Left ventricle myocardium inferior (tissue), 1 donor: Measurements from ENCODE around the gene CD2AP. TPM values are rescaled to one million over a fixed set of nuclear protein-coding genes. Genes with fewer than 3 reads are reported as not detected.

Experiments
- DNase-seq: peaks from one replicate; pipeline ENCODE4 v3.0.0-alpha.2; 2020
- H3K27ac ChIP-seq: fragments of 200-600 bp; replicated peaks from 2 replicates; pipeline ENCODE4 v1.8.0; 2021
- H3K27me3 ChIP-seq: fragments of 200-600 bp; 2 replicates; pipeline ENCODE4 v1.8.0; 2021; ENCODE audit warnings: low read depth
- H3K36me3 ChIP-seq: fragments of 200-600 bp; 2 replicates; pipeline ENCODE4 v1.8.0; 2021
- H3K4me1 ChIP-seq: fragments of 200-600 bp; 2 replicates; pipeline ENCODE4 v1.8.0; 2021
- H3K4me3 ChIP-seq: fragments of 200-600 bp; 2 replicates; pipeline ENCODE4 v1.8.0; 2021; ENCODE audit warnings: mild to moderate bottlenecking, moderate library complexity
- H3K9me3 ChIP-seq: fragments of 200-600 bp; replicated peaks from 2 replicates; pipeline ENCODE4 v1.8.0; 2021
- CTCF ChIP-seq: fragments of 200-600 bp; IDR thresholded peaks from 2 replicates; pipeline ENCODE4 v1.8.0; 2021; ENCODE audit warnings: antibody characterized with exemption, mild to moderate bottlenecking, borderline replicate concordance
- intact Hi-C: fragments of 100-400 bp; cut with micrococcal nuclease; formaldehyde crosslinking; loops from one replicate; pipeline ENCODE4 v1.11.0; 2022
- total RNA-seq: library from RNA; stranded (reverse); fragmentation: NEBNext Ultra II Directional; extraction: Animal tissue kit (Norgen Biotek cat#: 25700); gene quantifications from one replicate; pipeline ENCODE4 v1.2.1, GENCODE V29; 2021
- donor health status: DM: no; HTN: yes; CAD: no; lungs with severe emphysema.

Gene CD2AP
- total RNA-seq, 1 donor from 2014 or later = 9.9 TPM

GRCh38 chr6:47650553-47651432 lies 173.2 kb downstream of the CD2AP start:
- no peak overlapping the region for H3K4me3 ChIP-seq
- no peaks in the 10 kb centered on the region for H3K36me3 ChIP-seq
- no peaks in the 10 kb centered on the region for H3K27me3 ChIP-seq
- peaks cover 21% of the 10 kb centered on the region for H3K4me1 ChIP-seq
- intact Hi-C loops = no loop called here
- H3K9me3 ChIP-seq = no peaks in the 10 kb centered on the region
- no peak for TF ChIP-seq CTCF
- H3K27ac ChIP-seq = peak overlapping the region; percentile 47
- DNase-seq = no peak

GRCh38 chr6:47651505-47651944 lies 173.9 kb downstream of the CD2AP start:
- Histone ChIP-seq H3K27ac (peak overlapping the region; percentile 47), H3K27me3 (no peaks in the 10 kb centered on the region), H3K9me3 (no peaks in the 10 kb centered on the region), H3K4me3 (no peak overlapping the region), H3K4me1 (peaks cover 21% of the 10 kb centered on the region), H3K36me3 (no peaks in the 10 kb centered on the region)
- intact Hi-C loops = no loop called here
- DNase-seq = no peak
- TF ChIP-seq CTCF = no peak

GRCh38 chr6:47653706-47654105 lies 176.1 kb downstream of the CD2AP start:
- intact Hi-C loops = no loop called here
- DNase-seq = no peak
- H3K27me3 ChIP-seq = no peaks in the 10 kb centered on the region
- no peak overlapping the region for H3K4me3 ChIP-seq
- no peaks in the 10 kb centered on the region for H3K36me3 ChIP-seq
- H3K4me1 ChIP-seq = peaks cover 21% of the 10 kb centered on the region
- H3K27ac ChIP-seq = no peak overlapping the region
- H3K9me3 ChIP-seq = no peaks in the 10 kb centered on the region
- no peak for TF ChIP-seq CTCF

- peaks cover 21% of the 10 kb centered on the region for H3K4me1 ChIP-seq
- intact Hi-C loops = no loop called here
- TF ChIP-seq CTCF = no peak
- H3K9me3 ChIP-seq = no peaks in the 10 kb centered on the region
- H3K36me3 ChIP-seq = no peaks in the 10 kb centered on the region
- H3K27ac ChIP-seq = no peak overlapping the region
- no peak overlapping the region for H3K4me3 ChIP-seq
- H3K27me3 ChIP-seq = no peaks in the 10 kb centered on the region
- no peak for DNase-seq
Observed at GRCh38 chr6:47654255-47654654, 176.7 kb downstream of the CD2AP start.

- H3K36me3 ChIP-seq = no peaks in the 10 kb centered on the region
- H3K27ac ChIP-seq = no peak overlapping the region
- no peak for TF ChIP-seq CTCF
- no peaks in the 10 kb centered on the region for H3K9me3 ChIP-seq
- intact Hi-C loops = no loop called here
- no peaks in the 10 kb centered on the region for H3K27me3 ChIP-seq
- H3K4me1 ChIP-seq = peaks cover 13% of the 10 kb centered on the region
- no peak overlapping the region for H3K4me3 ChIP-seq
- DNase-seq = no peak
Observed at GRCh38 chr6:47655719-47656595, 178.4 kb downstream of the CD2AP start.
